NK-92 treated with Interleukin-12 subunit alpha and Interleukin-12 subunit beta, amount 100 ng/mL, for 24 hours (cell line): ENCODE measurements around the gene ZBTB7C.

Experiments used
- DNase-seq: peaks from one replicate; lab custom pipeline; 2025; lab: John Stamatoyannopoulos, UW

Gene ZBTB7C

GRCh38 chr18:48164116-48164515 lies 245.1 kb downstream of the ZBTB7C start:
- DNase-seq, result no peak

DNA sequence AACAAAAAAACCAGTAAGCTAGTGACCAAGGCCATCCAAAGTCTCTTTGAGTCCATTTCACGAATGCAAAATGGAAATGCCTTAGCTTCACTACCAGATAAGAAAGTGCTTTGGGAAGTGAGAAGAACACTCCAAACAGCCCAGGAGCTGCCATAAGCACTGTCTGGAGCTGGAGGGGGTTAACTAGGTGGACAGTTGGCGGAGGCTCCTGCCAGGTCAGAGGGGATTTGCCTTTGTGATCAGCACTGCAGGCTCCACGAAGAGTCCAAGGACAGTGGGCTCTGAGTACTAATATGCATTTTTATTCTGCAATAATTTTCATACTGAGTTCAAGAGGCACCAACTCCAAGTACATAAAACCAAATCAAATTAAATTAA lies 245.5 kb downstream of the ZBTB7C start:
- no peak for DNase-seq

DNA sequence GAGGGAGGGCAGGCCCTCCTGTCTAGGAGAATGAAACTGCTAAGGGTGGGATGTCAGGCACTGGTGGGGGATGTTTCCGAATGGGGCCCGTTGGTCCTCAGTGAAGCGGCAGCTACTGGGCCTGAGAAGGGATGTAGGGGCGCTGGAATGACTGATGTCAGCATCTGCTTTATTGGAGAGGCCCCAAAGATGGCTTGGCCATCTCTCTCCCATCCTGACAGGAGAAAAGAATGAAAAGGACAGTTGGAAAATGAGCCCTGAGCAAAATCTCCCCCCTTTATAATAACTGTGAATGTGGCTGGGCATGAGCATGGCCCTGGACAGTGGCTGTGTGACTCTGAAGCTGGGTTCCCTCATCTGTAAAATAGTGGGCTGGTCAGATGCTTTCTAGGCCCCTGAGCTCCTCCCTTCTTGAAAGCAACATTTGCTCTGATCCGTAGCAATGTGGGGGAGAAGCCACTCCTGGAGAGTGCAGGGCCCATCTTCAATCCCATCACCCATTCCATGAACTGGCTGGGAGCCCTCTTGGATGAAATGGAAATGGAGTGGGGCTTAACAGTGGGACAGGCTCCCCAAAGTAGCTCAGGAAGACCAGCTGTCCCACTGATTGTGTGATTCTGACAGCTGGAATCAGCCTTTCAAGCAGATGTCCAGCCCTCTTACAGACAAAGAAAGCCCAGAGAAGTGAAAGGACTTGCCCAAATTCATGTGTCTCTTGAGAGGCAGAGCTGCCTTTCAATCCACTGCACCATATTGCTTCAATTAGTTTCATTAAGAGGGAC lies 246.0 kb downstream of the ZBTB7C start:
- no peak for DNase-seq

GRCh38 chr18:48161911-48162698 lies 247.1 kb downstream of the ZBTB7C start:
- DNase-seq, result no peak

- DNase-seq, result no peak
These were observed 247.8 kb downstream of the ZBTB7C start for GRCh38 chr18:48161191-48161910.

- DNase-seq, result no peak
These were observed 248.6 kb downstream of the ZBTB7C start for GRCh38 chr18:48160622-48161021.

DNA sequence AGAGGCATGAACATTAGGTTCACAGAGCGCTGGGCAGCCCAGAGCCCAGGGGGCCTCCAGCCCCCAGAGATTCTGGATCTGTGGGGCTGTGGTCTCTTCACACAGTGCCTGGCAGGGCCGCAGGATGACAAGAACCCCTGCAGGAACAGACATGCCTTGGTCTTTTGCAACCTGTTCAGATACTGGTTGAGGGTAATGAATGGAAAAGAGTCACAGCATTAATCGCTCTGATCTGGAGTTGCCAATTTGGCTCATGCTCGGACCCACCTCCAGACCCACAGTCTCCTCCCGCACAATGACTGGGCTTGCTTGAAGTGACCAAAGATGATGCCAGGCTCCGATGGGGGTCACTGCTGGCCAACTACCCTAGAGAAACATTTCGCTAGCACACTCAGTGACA lies 249.4 kb downstream of the ZBTB7C start:
- no peak for DNase-seq

DNA sequence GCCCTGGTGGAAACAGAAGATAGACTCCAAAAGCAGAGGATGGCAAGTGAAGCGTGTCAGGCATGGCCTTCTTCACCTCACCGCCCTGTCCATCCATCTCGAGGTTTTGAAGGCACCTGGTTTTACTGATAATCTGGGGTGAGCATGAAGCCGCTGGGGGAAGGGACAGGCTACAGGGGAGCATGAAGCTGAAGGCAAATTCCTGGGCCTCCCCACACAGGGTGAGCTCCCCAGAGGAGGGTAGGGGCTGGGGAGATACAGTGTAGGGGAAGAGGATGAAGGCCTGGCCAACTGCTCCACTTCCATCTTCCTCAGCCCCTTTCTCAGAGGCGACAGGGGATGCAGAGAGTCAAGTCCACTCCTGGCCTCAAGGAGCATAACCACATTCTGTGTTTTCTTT lies 250.5 kb downstream of the ZBTB7C start:
- DNase-seq, result no peak

DNA sequence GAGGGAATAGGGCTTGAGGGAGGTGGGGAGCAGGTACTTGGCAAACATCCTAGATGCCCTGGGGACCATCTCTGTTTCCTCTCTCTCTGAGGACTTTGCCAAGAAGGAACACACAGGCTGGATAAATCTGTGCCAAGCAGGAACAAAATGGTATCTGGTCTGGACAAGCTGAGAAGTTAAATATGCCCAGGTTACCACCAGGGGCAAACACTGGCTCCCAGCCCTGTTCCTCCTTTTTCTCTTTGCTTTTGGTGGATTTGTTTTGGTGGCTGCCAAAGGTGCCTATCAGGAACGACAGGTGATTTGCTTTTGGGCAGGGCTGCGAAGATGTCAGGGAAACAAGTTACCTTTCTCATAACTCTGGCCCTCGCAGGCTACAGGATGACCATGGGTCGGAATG lies 251.2 kb downstream of the ZBTB7C start:
- DNase-seq, result no peak

- DNase-seq, result no peak
These were observed 253.3 kb downstream of the ZBTB7C start for GRCh38 chr18:48155856-48156255.

DNA sequence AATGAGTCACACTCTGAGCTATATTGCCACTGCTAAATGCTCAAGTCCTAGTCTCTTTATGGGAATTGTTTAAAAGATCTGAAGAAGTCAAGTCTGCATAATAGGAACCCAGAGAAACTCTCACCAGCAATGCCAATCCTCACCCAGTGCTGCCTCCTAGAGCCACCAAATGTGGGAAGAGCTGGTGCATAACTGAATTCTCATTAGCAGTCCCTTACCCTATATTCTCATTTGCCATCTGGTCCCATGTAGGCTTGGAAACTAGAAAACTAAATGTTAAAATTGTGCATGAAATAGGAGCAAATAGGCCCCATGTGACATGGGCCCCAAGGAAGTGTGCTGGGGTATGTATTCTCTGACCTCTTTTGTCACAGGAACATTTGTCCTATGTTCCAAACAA lies 254.4 kb downstream of the ZBTB7C start:
- DNase-seq, result no peak

GRCh38 chr18:48153613-48154481 lies 255.3 kb downstream of the ZBTB7C start:
- no peak for DNase-seq

GRCh38 chr18:48152549-48152948 lies 256.6 kb downstream of the ZBTB7C start:
- no peak for DNase-seq

GRCh38 chr18:48151421-48152065 lies 257.6 kb downstream of the ZBTB7C start:
- no peak for DNase-seq

DNA sequence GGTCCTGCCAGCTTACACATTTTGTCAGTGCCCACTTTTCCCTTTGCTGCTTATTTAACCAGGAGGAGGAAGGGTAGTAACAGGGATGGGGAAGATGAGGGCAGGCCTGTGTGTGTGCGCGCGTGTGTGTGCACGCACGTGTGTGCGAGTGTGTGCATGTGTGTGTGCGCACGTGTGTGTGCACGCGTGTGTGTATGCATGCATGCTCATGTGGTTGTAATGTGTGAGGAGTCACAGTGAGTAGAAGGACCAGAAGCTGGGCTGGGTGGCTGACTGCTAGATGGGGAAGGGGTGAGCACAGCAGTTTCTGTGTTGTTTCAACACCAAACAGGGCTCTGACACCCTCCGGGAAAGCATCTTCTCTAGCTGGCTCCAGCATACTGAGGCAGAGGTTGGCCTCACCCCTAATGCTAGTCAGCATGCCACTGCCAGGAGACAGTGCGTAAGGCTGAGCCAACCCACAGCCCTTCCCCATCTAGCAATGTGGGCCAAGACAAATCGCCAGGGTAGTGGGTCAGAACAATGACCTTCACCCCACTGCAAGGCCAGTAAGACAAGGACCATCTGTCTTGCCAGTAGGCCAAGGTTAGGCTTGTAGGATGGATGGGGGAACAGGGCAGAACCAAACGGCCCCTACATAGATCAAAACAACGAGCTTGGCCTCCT lies 260.0 kb downstream of the ZBTB7C start:
- DNase-seq, result no peak

DNA sequence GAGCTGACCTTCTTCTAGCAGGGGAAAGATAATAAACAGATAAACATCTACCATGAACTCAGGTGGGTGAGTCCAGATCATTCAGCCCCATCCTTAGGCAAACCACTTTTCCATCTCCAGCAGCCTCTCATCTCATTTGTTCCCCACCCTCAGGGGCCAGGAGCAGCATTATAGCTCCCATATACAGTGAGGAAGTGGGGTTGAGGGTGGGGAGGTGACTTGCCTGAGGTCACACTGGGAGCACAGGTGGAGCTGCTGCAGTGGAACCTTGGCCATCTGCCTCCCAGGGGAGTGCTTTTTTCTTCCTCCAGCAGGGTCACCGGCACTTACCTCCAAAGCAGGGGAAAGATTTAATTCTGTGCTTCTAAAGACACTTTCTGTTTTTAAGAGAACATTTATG lies 266.2 kb downstream of the ZBTB7C start:
- DNase-seq, result no peak

DNA sequence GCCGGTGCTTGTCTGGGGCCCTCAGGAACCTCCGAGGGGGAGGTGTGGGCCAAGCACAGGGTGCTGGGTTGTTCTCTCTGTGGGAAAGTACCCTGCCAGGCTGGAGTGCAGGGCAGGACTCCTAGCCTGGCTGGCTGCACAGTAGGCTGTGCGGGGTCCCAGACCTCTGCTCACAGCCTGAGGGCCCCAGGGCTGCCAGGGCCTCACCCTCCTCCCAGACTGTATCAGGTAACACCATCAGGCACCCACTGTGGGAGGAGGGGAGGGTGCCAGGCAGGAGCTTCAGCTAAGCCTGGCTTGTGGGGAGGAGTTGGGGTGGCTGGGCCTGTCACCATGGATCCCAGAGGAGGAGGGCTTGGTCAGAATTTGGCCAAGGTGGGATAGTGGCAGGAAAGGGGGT lies 266.8 kb downstream of the ZBTB7C start:
- DNase-seq, result no peak

DNA sequence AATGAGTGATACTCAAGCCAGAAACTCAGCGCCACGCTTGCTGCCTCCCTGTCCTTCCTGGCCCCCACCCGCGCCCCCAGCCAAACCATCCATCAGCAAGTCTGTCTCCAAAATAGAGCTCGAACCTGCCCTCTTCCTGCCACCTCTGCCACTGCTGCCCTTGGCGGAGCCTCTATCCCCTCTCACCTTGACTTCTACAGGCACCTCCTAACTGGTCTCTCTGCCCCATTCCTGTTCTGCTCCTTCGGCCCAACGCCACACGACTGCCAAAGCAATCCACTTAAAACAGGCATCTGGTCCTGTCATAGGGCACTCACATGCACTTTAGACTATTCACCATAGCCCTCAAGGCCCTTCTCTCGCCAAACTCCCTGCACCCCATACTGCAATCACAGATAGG lies 268.5 kb downstream of the ZBTB7C start:
- DNase-seq, result no peak

GRCh38 chr18:48139431-48140347 lies 269.5 kb downstream of the ZBTB7C start:
- DNase-seq, result no peak
